Upper lobe of right lung (tissue), 1 donor: ENCODE data around the gene ALDH1A3. TPM values are rescaled to one million over a fixed set of nuclear protein-coding genes. Genes with fewer than 3 reads are reported as not detected.

Experiments
- ATAC-seq: fragments of 200-7000 bp; cut with Tn5 transposase; one replicate; pipeline ENCODE4 v1.9.1; 2020; ENCODE audit warnings: mild to moderate bottlenecking, moderate library complexity
- DNase-seq: peaks from one replicate; pipeline ENCODE4 v3.0.0-alpha.2; 2020
- H3K27ac ChIP-seq: fragments of 200-600 bp; one replicate; pipeline ENCODE4 v1.8.0; 2022
- H3K27me3 ChIP-seq: fragments of 200-600 bp; one replicate; pipeline ENCODE4 v1.8.0; 2022; ENCODE audit warnings: mild to moderate bottlenecking
- H3K36me3 ChIP-seq: fragments of 200-600 bp; one replicate; pipeline ENCODE4 v1.8.0; 2022
- H3K4me1 ChIP-seq: fragments of 200-600 bp; one replicate; pipeline ENCODE4 v1.8.0; 2022
- H3K4me3 ChIP-seq: fragments of 200-600 bp; one replicate; pipeline ENCODE4 v1.8.0; 2022; ENCODE audit warnings: mild to moderate bottlenecking
- H3K9me3 ChIP-seq: fragments of 200-600 bp; one replicate; pipeline ENCODE4 v1.8.0; 2022
- CTCF ChIP-seq: fragments of 200-600 bp; IDR thresholded peaks from one replicate; pipeline ENCODE4 v1.8.0; 2022; ENCODE audit warnings: antibody characterized with exemption
- intact Hi-C: fragments of 100-400 bp; cut with DNase I; formaldehyde crosslinking; loops from one replicate; pipeline ENCODE4 v1.11.0; 2022
- total RNA-seq: library from RNA; stranded (reverse); fragmentation: NEBNext Ultra II Directional; extraction: Animal tissue kit (Norgen Biotek cat#: 25700); gene quantifications from one replicate; pipeline ENCODE4 v1.2.1, GENCODE V29; 2021
- donor health status: DM: no; HTN: yes; CAD: no; lungs with severe emphysema.

Gene ALDH1A3
- total RNA-seq, 1 donor from 2014 or later: 9.9 TPM

DNA sequence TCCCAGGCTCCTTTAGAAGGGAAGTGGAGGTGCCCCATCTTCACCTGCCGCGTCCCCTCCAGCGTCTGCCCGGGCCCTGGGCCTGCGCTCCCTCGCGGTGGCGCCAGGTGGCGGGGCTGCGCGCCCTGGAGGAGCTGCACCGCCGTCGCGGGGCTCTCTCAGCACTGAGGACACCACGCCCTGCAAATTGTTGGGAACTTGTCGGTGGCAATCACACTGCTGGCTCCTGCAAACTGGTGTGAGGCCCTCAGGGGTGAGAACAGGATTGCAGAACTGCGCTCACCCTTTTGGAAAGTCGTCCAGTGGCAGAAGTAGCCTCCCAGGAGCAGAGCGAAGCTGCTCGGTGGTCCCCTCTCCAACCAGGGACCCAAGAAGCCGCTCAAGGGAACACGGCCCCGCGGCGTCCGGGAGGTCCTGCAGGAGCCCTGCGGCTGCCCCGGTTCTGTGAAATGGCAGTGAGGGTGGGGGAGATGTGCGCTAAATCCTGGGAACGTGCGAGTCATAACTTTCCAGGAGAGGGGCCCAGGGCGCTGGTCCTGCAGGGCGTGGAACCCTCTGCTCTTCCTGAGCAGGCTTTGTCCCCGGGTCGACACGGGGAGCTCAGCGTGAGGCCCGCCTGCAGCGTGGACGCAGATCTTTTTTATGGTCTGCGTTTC, 38.5 kb downstream of the ALDH1A3 start:
- Histone ChIP-seq H3K27ac (peak overlapping the region; percentile 83), H3K9me3 (no peaks in the 10 kb centered on the region), H3K4me3 (peak overlapping the region; percentile 67), H3K36me3 (no peaks in the 10 kb centered on the region), H3K4me1 (peaks cover 22% of the 10 kb centered on the region), H3K27me3 (no peaks in the 10 kb centered on the region)
- DNase-seq (peak; percentile 93), ATAC-seq (peak; percentile 95)
- TF ChIP-seq CTCF: peak; percentile 93
- intact Hi-C loops: no loop called here

- Histone ChIP-seq H3K36me3 (no peaks in the 10 kb centered on the region), H3K27me3 (no peaks in the 10 kb centered on the region), H3K9me3 (no peaks in the 10 kb centered on the region), H3K4me3 (peak within 1 kb of the TSS; percentile 67), H3K4me1 (peaks cover 22% of the 10 kb centered on the region), H3K27ac (peak within 1 kb of the TSS; percentile 83)
- no peak for TF ChIP-seq CTCF
- DNase-seq: peak; percentile 84
- ATAC-seq: peak; percentile 70
- intact Hi-C loops: no loop called here
These were observed 39.3 kb downstream of the ALDH1A3 start, which contains the start of gene LRRK1 for GRCh38 chr15:100918690-100919480. TSS of gene LRRK1 (plus strand) at chr15:100919357. CDS start at chr15:100924633, 5,276 bp downstream.

DNA sequence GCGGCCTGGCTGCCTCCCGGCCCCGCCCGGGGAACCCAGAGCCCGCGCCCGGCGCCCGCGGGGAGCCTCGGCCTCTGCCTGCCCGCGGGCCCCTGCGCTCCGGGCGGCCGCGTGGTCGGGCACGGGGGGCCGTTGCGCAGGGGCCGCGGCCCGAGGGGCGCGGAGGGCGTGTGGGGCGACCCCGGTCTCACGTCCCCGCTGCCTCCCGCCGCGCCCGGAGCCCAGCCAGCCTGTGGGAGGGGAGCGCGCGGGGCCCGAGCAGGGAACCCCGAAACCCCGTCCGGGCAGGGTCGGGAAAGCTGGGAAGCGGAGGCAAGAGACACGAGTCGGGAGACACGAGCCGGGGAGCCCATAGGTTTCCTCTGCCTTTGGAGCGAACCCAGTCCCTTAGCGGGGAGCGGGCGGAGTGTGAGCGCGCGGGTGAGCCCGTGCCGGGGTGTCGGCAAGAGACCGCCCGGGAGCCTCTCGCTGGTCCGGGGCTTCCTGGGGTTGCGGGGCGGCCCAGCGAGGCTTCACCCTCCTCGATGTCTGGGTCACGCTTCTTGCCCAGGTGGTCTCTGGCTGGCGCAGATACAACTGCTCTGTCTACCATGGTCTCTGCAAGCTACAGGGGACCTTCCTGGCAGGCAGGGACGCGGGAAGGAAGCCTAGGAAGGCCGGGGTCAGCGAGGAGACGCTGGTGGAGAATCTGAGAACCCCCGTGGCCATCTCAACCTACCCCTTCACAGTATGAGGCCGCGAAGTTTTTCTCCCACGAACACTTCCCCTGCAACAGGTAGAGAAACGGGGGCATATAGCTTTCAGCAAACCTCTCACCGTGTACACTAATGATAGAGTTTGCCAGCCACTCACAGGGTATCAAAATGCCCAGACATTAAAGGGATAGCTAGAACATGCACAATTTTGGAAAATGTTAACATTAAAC, 40.1 kb downstream of the ALDH1A3 start:
- Histone ChIP-seq H3K27me3 (no peaks in the 10 kb centered on the region), H3K36me3 (peaks cover 2% of the 10 kb centered on the region), H3K4me1 (peaks cover 19% of the 10 kb centered on the region), H3K9me3 (no peaks in the 10 kb centered on the region), H3K27ac (peak overlapping the region; percentile 63), H3K4me3 (peak overlapping the region; percentile 65)
- TF ChIP-seq CTCF: no peak
- DNase-seq (peak; percentile 73), ATAC-seq (peak; percentile 8)
- intact Hi-C loops: loop anchor here (5.0 kb wide), 1 partner anchor 83 kb away; no protein-coding TSS in a partner anchor

GRCh38 chr15:100920516-100921135, 41.0 kb downstream of the ALDH1A3 start:
- Histone ChIP-seq H3K9me3 (no peaks in the 10 kb centered on the region), H3K27me3 (no peaks in the 10 kb centered on the region), H3K36me3 (peaks cover 11% of the 10 kb centered on the region), H3K4me1 (peaks cover 19% of the 10 kb centered on the region), H3K4me3 (no peak overlapping the region), H3K27ac (no peak overlapping the region)
- DNase-seq (no peak), ATAC-seq (no peak)
- intact Hi-C loops: loop anchor here (5.0 kb wide), 1 partner anchor 82 kb away; no protein-coding TSS in a partner anchor
- no peak for TF ChIP-seq CTCF
